Vagina (tissue), 2 donors: ENCODE data around the gene COX6A2.

Source experiments
- POLR2A ChIP-seq, 2 donors: fragments of 450-650 bp; IDR thresholded peaks; one replicate each; pipeline ENCODE4 v1.6.1; 2017; ENCODE audit warnings: antibody characterized with exemption in 2 of 2, mild to moderate bottlenecking in 2 of 2, moderate library complexity in 2 of 2
- TF ChIP-seq, protein P1 (sequence below), 3 experiments: fragments of 450-650 bp in 2 of 3; fragments of 200-600 bp in 1 of 3; sonication (generic) in 1 of 3; IDR thresholded peaks; one replicate each; pipeline ENCODE4 v1.5.1; 2017 to 2019; ENCODE audit warnings: antibody characterized with exemption in 3 of 3, mild to moderate bottlenecking in 2 of 3, moderate library complexity in 2 of 3

GRCh38 chr16:31395647-31396046, 32.5 kb downstream of the COX6A2 start:
- TF ChIP-seq, protein P1, sequence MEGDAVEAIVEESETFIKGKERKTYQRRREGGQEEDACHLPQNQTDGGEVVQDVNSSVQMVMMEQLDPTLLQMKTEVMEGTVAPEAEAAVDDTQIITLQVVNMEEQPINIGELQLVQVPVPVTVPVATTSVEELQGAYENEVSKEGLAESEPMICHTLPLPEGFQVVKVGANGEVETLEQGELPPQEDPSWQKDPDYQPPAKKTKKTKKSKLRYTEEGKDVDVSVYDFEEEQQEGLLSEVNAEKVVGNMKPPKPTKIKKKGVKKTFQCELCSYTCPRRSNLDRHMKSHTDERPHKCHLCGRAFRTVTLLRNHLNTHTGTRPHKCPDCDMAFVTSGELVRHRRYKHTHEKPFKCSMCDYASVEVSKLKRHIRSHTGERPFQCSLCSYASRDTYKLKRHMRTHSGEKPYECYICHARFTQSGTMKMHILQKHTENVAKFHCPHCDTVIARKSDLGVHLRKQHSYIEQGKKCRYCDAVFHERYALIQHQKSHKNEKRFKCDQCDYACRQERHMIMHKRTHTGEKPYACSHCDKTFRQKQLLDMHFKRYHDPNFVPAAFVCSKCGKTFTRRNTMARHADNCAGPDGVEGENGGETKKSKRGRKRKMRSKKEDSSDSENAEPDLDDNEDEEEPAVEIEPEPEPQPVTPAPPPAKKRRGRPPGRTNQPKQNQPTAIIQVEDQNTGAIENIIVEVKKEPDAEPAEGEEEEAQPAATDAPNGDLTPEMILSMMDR (IDR thresholded peaks at IDR 0.05) = no peak
- no peak for TF ChIP-seq POLR2A (IDR thresholded peaks at IDR 0.05)
